Astrocyte (in vitro differentiated cells and primary cell): ENCODE data around the gene FBXO17. TPM values are rescaled to one million over a fixed set of nuclear protein-coding genes. Genes with fewer than 3 reads are reported as not detected.
"Not testable (repeated sequence)": the region's sequence is repeated elsewhere in the genome, so short reads cannot be mapped to it uniquely, and the experiment has no call there.

ENCODE experiments used
- DNase-seq: peaks from one replicate; pipeline ENCODE4 v3.0.0-alpha.2; 2010; ENCODE audit warnings: low read depth
- FAIRE-seq: peaks from 2 replicates; lab custom pipeline; 2011; peaks lifted over from hg19 to GRCh38; lab: Jason Lieb, UNC
- H2AFZ ChIP-seq: 2 replicates; pipeline ENCODE4 v1.6.0; 2012; ENCODE audit warnings: low read depth, low read length, inconsistent platforms
- H3K27ac ChIP-seq: 2 replicates; pipeline ENCODE4 v1.5.1; 2011; ENCODE audit warnings: low read depth, low read length, inconsistent platforms
- H3K27me3 ChIP-seq: 2 replicates; pipeline ENCODE4 v1.6.0; 2011; ENCODE audit warnings: low read length, inconsistent platforms; ENCODE audit not compliant: insufficient read depth
- H3K36me3 ChIP-seq: 2 replicates; pipeline ENCODE4 v1.5.1; 2011; ENCODE audit warnings: low read length, inconsistent platforms; ENCODE audit not compliant: insufficient read depth
- H3K4me1 ChIP-seq: 2 replicates; pipeline ENCODE4 v1.5.1; 2011; ENCODE audit warnings: low read length, inconsistent platforms; ENCODE audit not compliant: insufficient read depth
- H3K4me2 ChIP-seq: 2 replicates; pipeline ENCODE4 v1.6.0; 2012; ENCODE audit warnings: low read length, inconsistent platforms
- H3K4me3 ChIP-seq: 2 replicates; pipeline ENCODE4 v1.5.1; 2011; ENCODE audit warnings: low read depth, mild to moderate bottlenecking, low read length, inconsistent platforms; ENCODE audit not compliant: insufficient read depth
- H3K79me2 ChIP-seq: 2 replicates; pipeline ENCODE4 v1.6.0; 2012; ENCODE audit warnings: mild to moderate bottlenecking, low read length, inconsistent platforms; ENCODE audit not compliant: insufficient read depth
- H3K9ac ChIP-seq: 2 replicates; pipeline ENCODE4 v1.6.0; 2012; ENCODE audit warnings: mild to moderate bottlenecking, low read length, inconsistent platforms
- H3K9me3 ChIP-seq: 2 replicates; pipeline ENCODE4 v1.5.1; 2012; ENCODE audit warnings: low read depth, mild to moderate bottlenecking, low read length, inconsistent platforms; ENCODE audit not compliant: insufficient read depth
- H4K20me1 ChIP-seq: 2 replicates; pipeline ENCODE4 v1.6.0; 2012; ENCODE audit warnings: low read length, inconsistent platforms; ENCODE audit not compliant: insufficient read depth
- H3K27ac Mint-ChIP-seq: one replicate; pipeline ENCODE4 v1.8.0; 2021; ENCODE audit warnings: mild to moderate bottlenecking, mixed read lengths; ENCODE audit not compliant: unreplicated experiment
- H3K27me3 Mint-ChIP-seq: one replicate; pipeline ENCODE4 v1.8.0; 2021; ENCODE audit warnings: low read depth, mixed read lengths; ENCODE audit not compliant: unreplicated experiment
- H3K36me3 Mint-ChIP-seq: one replicate; pipeline ENCODE4 v1.8.0; 2021; ENCODE audit warnings: low read depth, mixed read lengths; ENCODE audit not compliant: unreplicated experiment
- H3K4me1 Mint-ChIP-seq: one replicate; pipeline ENCODE4 v1.8.0; 2021; ENCODE audit warnings: low read depth, mixed read lengths; ENCODE audit not compliant: unreplicated experiment
- H3K4me3 Mint-ChIP-seq: one replicate; pipeline ENCODE4 v1.8.0; 2021; ENCODE audit warnings: mild to moderate bottlenecking, moderate library complexity, mixed read lengths; ENCODE audit not compliant: unreplicated experiment
- H3K9me3 Mint-ChIP-seq: one replicate; pipeline ENCODE4 v1.8.0; 2021; ENCODE audit warnings: mild to moderate bottlenecking, mixed read lengths; ENCODE audit not compliant: unreplicated experiment
- EZH2 ChIP-seq: IDR thresholded peaks from 2 replicates; pipeline ENCODE4 v1.6.1; 2012; ENCODE audit warnings: mild to moderate bottlenecking, low read length, inconsistent platforms; ENCODE audit not compliant: insufficient read depth
- total RNA-seq: library from RNA; stranded (reverse); gene quantifications from 2 replicates; pipeline ENCODE4 v1.2.1, GENCODE V29; 2021
- TF ChIP-seq, protein P1 (sequence below): IDR thresholded peaks from 2 replicates; pipeline ENCODE4 v1.5.1; 2011; ENCODE audit warnings: low read depth, mild to moderate bottlenecking, inconsistent platforms, low read length, moderate library complexity; ENCODE audit not compliant: insufficient read depth

FBXO17 gene
- total RNA-seq, 1 donor from 2014 or later, result 14.7 TPM

- H3K4me3 Mint-ChIP-seq, result no peak overlapping the region
- no peaks in the 10 kb centered on the region for H3K36me3 Mint-ChIP-seq
- Histone ChIP-seq H3K4me3 (no peak overlapping the region), H3K9ac (no peak overlapping the region), H3K27me3 (no peaks in the 10 kb centered on the region), H3K4me2 (no peak overlapping the region), H3K9me3 (no peaks in the 10 kb centered on the region), H3K36me3 (no peaks in the 10 kb centered on the region), H3K4me1 (no peaks in the 10 kb centered on the region), H4K20me1 (no peaks in the 10 kb centered on the region), H2AFZ (no peak overlapping the region), H3K79me2 (no peaks in the 10 kb centered on the region), H3K27ac (no peak overlapping the region)
- no peak overlapping the region for H3K27ac Mint-ChIP-seq
- TF ChIP-seq EZH2, result no peak
- TF ChIP-seq, protein P1, sequence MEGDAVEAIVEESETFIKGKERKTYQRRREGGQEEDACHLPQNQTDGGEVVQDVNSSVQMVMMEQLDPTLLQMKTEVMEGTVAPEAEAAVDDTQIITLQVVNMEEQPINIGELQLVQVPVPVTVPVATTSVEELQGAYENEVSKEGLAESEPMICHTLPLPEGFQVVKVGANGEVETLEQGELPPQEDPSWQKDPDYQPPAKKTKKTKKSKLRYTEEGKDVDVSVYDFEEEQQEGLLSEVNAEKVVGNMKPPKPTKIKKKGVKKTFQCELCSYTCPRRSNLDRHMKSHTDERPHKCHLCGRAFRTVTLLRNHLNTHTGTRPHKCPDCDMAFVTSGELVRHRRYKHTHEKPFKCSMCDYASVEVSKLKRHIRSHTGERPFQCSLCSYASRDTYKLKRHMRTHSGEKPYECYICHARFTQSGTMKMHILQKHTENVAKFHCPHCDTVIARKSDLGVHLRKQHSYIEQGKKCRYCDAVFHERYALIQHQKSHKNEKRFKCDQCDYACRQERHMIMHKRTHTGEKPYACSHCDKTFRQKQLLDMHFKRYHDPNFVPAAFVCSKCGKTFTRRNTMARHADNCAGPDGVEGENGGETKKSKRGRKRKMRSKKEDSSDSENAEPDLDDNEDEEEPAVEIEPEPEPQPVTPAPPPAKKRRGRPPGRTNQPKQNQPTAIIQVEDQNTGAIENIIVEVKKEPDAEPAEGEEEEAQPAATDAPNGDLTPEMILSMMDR, result no peak
- H3K27me3 Mint-ChIP-seq, result peaks cover 11% of the 10 kb centered on the region
- DNase-seq (no peak), FAIRE-seq (no peak)
- no peaks in the 10 kb centered on the region for H3K4me1 Mint-ChIP-seq
- H3K9me3 Mint-ChIP-seq, result no peaks in the 10 kb centered on the region
Measured at GRCh38 chr19:39003188-39003587, 27.6 kb upstream of the FBXO17 start.

DNA sequence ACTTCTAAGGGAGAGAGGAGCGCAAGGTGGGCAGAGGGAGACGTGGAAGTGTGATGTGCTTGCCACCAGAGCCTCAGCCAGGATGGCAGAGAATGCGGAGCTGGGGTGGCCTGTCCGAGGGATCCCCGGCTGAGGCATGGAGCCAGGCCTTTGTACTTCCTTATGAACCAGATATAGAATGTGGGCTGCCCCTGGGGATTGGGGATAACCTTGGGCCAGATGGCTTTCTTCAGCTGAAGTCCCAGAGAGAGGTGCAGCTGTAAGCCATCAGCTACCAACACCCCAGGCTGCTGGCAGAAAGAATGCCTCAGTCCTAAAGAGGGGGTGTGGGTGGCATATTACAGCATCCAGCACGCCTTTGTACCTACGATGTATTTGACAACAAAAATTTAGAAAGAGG, 25.5 kb upstream of the FBXO17 start:
- no peak overlapping the region for H3K27ac Mint-ChIP-seq
- H3K9me3 ChIP-seq, result no peaks in the 10 kb centered on the region
- H4K20me1 ChIP-seq, result no peaks in the 10 kb centered on the region
- H3K9ac ChIP-seq, result no peak overlapping the region
- no peaks in the 10 kb centered on the region for H3K36me3 Mint-ChIP-seq
- no peaks in the 10 kb centered on the region for H3K4me1 ChIP-seq
- FAIRE-seq (no peak), DNase-seq (no peak)
- H2AFZ ChIP-seq, result no peak overlapping the region
- H3K27me3 ChIP-seq, result no peaks in the 10 kb centered on the region
- H3K9me3 Mint-ChIP-seq, result no peaks in the 10 kb centered on the region
- no peak overlapping the region for H3K4me3 ChIP-seq
- no peak for TF ChIP-seq EZH2
- TF ChIP-seq, protein P1, result no peak
- no peaks in the 10 kb centered on the region for H3K4me1 Mint-ChIP-seq
- no peaks in the 10 kb centered on the region for H3K36me3 ChIP-seq
- H3K27ac ChIP-seq, result no peak overlapping the region
- H3K27me3 Mint-ChIP-seq, result peaks cover 9% of the 10 kb centered on the region
- no peak overlapping the region for H3K4me3 Mint-ChIP-seq
- H3K4me2 ChIP-seq, result no peak overlapping the region
- H3K79me2 ChIP-seq, result no peaks in the 10 kb centered on the region

DNA sequence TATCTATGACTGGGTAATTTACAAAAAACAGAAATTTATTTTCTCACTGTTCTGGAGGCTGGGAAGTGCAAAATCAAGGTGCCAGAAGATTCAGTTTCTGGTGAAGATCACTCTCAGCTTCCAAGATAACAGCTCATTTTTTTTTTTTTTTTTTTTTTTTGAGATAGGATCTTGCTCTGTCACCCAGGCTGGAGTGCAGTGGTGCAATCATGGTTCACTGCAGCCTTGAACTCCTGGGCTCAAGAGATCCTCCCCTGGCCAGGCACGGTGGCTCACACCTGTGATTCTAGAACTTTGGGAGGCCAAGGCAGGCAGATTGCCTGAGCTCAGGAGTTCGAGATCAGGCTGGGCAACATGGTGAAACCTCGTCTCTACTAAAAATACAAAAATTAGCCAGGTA, 22.0 kb upstream of the FBXO17 start:
- not testable (repeated sequence) for H3K36me3 Mint-ChIP-seq, H3K9me3 Mint-ChIP-seq, H4K20me1 ChIP-seq, H3K4me3 ChIP-seq, H3K9me3 ChIP-seq, H3K9ac ChIP-seq, H3K4me2 ChIP-seq, H3K27me3 ChIP-seq, H3K27ac Mint-ChIP-seq, H3K27ac ChIP-seq, DNase-seq, H3K4me3 Mint-ChIP-seq, H3K27me3 Mint-ChIP-seq, H2AFZ ChIP-seq, H3K79me2 ChIP-seq, H3K4me1 Mint-ChIP-seq, H3K4me1 ChIP-seq, FAIRE-seq, H3K36me3 ChIP-seq
